GM19452 (cell line): ENCODE data around the gene MX1.

Experiments
- ATAC-seq: cut with Tn5 transposase; IDR thresholded peaks from one replicate; pipeline ENCODE4 v1.9.1; 2021; ENCODE audit not compliant: unreplicated experiment

Gene MX1

DNA sequence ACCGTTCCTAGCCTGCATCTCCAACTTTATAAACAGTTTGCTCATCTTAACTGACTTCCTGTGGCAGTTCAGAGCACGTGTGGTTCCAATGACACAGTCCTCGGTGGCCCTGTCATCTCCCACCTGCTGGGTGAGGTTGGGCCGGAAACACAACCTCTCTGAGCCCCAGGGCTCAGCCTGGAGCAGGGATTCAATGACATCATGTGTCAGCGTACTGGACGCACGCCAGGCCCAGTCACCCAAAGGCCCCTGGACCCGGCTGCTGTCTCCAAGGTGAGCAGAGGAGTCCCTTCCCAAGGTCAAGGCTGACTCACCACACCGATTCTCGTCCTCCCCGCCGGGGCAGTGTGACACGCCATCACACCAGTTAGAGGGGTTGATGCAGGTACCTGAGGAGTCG is 62.0 kb downstream of the MX1 start:
- ATAC-seq = no peak

DNA sequence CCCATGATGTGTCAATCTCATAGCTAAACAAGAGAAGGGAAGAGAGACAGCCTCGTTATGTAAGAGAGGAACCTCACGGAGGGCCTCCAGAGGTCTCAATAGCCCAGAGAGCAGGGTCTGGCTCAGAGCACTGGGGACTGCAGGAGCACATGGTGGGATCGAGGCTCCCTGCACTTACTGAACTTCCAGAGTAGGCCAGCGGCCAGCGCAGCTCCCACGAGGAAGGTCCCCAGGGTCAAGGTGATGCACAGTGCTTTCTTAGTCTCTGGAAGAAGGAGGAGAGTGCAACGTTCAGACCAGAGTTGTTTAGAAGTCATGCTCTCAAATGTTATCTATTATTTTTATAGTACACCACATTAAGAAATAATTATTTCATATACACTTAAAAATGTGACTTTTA is 63.3 kb downstream of the MX1 start:
- ATAC-seq = no peak

DNA sequence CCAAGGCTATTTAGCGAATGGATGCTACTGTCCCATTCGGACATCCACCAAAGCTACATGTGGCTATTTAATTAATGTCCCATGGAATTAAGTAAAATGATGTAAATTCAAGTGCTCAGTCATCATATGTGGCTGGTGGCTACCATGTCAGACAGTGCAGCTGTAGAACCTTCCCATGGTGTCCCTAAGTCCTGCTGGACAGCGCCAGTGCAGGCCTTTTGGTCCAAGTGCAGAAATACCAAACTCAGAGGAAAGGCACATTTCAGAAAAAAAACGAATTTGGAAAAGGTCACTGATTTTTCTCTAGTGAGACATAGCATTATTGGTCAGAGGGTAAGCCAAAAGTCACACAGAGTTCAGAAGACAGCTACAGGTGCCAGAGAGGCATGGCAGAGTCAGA is 64.3 kb downstream of the MX1 start:
- ATAC-seq = no peak

DNA sequence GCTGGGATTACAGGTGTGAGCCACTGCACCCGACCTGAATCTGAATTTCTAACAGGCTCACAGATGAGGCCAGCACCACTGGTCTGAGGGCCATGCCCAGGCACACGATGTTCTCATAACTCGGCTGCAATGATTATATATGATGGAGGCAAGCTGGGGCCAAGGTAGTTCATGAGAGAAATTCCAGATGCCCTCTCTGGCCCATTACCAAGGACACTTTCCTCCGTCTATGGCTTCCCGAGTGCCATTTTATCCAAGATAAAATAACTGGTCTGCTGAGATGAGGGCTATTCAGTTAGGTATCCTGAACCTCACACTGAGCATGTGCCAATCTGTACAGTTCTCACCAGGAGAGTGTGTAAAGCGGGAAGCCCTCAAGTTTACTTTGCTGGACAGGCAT is 65.4 kb downstream of the MX1 start:
- no peak for ATAC-seq

DNA sequence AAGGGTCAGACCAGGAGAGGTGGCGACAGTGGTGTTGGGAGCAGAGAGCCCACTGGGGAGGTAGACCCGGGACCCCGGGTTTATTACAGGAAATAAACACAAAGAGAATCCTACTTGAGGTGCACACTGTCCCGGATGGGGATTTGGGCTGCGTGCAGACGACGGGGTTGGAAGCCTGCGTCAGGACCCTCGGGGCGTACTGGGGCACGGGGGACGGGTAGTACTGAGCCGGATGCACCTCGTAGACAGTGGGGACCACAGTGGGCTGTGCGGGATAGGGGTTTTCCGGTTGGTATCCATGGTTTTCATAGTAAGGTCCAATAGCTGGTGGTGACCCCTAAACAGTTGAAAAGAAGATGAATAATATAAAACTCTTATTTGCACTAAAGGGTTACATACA is 68.2 kb downstream of the MX1 start:
- no peak for ATAC-seq

DNA sequence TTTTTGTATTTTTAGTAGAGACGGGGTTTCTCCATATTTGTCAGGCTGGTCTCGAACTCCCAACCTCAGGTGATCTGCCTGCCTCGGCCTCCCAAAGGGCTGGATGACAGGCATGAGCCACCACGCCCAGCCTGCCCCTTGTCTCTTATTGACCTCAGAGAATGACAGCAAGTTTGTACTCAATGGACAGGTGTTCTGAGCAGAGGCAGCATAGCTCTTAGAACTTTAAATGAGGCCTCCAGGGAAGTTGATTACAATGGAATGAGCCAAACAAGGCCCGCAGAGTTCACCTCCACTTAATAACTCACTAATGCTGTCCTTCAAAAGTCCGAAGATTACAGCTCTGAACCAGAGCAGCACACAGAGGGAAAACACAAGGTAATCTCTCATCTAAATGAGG is 71.0 kb downstream of the MX1 start:
- no peak for ATAC-seq

DNA sequence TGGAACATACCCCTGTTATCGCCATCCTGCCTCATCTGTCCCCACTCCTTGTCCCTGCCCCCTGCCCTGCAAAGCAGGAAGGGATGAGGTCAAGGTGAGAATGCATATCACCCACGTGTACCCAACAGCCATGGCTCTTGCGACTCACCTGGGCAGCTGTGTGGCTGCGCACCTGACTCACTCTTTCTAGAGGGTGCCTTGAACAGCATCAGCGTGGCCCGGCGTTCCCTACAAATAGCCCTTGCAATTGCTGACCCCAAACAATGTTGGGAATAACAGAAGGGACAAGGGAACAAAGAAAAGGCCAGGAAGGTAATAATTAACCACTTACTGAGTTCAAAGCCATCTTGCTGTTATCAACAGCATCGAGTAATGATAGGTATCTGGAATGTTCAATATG is 71.7 kb downstream of the MX1 start:
- ATAC-seq = no peak

DNA sequence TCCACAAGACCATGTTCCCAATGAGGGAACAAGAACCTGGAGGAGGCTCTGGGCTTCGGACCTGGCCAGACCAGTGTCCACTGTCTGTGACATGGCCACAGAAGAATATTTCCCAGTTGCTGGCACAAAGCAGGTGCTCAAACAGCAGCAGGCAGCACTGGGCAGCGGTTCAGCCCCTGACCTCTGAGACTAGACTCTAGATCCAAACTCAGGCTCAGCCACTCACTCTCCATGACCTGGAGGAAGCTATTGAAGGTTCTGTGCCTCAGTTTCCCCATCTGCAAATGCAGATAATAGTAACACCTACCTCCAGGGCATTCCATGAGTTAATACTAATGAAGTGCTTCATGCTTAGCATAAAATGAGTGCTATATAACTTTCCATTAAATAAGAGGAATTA is 73.9 kb downstream of the MX1 start:
- no peak for ATAC-seq

DNA sequence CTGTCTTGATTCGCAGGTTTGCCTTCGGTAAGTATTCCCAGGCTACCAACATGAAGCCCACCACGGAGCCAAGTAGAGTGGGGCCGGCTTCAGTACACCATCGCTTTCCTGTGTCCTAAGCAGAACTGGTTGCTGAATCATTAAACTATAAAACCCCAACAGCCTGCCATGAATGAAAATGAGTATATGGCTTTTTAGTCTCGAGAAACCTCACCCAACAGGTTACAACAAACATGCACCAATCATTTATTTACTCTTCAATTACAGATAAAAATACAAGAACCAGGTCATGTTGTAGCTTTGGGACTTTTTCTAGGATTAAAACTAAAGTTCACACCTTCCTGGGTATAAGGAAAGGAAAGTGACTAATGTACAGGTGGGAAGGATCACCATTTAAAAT is 74.3 kb downstream of the MX1 start:
- no peak for ATAC-seq

DNA sequence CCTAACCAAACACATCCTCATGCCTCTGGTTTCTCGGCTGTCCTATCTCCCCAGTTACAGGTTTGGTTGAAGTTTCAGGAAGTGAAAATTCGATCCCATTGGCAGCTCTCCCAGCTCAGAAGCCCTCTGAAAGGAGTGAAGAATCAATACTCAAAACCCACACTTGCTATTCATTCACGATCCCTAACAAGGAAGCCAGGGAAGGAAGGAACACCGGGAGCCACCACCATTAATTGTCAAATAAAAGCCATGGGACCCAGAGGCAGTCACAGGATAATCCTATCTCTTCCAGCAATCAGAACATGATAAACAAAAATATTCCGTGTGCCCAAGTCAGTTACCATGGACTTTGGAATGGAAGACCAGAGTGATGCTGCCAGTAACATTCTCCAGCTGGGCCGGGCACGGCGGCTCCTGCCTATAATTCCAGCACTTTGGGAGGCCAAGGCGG is 74.9 kb downstream of the MX1 start:
- no peak for ATAC-seq

DNA sequence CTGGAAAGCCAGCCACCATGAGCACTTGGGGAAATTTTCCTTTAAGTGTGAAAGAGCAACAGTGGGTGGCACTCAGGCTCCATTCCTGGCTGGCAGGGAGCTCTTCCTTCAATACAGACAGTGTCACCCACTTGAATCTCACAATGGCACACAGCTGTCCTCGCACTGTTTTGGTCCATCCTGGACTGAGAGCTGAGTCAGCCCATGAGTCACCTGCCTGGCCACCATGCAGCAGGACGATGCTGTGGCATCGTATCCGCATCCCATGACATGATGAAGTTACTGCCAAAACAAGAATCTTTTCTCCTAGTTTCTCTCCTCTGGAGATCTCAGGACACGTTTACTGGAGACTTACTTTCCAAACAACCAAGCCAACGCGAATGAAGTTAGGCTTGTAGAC is 75.9 kb downstream of the MX1 start:
- no peak for ATAC-seq

DNA sequence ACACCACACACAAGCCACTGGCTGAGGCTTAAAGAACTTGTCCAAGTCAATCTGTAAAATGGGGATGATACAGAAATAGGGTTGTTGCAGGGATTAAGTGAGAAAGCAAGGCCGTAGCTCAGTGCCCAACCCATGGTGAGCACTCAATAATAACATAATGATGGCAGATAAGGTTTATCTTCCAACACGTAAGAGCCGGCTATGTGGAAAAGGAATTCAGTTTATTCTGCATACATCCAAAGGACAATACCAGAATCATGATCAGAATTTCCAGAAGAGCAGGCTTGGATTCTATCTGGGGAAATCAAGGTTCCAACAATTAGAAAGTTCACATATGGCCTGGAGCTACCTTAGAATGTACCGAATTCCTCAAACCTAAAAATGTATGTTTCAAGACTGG is 77.3 kb downstream of the MX1 start:
- ATAC-seq = no peak

DNA sequence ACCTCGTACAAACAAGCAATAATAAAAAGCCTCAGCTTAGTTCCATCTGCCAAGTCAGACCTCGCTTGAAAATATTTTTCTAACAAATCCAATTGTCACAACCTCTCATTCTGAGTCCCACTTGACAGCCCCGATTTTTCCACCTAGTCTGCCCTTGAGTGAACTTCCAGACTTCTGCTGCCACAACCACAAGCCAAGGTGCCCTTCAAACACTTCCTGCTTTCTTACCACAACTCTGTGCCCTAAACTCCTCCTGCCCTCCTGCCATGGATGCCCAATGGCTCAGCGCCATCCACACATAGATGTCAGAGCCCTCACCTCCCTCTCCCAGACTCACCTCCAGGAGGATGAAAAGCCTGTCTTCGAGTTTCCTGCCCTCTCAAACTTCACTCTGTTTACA is 78.0 kb downstream of the MX1 start:
- ATAC-seq = no peak

DNA sequence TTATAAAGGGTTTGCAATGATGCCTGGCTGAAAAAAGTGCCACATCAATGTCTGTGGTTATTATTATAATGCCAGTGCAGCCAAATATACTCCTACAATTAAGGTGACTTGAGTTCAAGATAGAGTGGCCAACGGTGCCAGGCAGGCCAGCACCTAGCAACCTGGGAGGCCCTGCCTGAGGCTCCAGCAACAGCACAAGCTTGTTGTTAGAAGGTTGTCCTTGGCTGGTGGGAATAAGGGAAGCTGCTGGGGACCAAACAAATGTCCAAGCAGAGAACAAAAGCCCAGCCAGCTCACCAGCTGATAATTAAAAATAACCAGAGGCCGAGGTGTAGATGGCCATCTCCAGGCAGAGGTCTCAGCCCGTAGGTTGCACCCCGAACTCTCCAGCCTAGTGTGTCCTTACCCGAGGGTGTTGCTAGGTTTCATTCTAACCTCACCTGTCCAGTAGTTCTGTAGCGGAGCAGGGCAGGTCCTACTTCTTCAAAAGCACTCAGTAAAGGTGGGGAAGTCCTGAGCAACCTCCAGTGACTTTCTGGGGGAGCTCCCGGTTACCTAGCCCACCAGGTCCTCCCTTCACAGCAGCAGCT is 80.1 kb downstream of the MX1 start:
- no peak for ATAC-seq

DNA sequence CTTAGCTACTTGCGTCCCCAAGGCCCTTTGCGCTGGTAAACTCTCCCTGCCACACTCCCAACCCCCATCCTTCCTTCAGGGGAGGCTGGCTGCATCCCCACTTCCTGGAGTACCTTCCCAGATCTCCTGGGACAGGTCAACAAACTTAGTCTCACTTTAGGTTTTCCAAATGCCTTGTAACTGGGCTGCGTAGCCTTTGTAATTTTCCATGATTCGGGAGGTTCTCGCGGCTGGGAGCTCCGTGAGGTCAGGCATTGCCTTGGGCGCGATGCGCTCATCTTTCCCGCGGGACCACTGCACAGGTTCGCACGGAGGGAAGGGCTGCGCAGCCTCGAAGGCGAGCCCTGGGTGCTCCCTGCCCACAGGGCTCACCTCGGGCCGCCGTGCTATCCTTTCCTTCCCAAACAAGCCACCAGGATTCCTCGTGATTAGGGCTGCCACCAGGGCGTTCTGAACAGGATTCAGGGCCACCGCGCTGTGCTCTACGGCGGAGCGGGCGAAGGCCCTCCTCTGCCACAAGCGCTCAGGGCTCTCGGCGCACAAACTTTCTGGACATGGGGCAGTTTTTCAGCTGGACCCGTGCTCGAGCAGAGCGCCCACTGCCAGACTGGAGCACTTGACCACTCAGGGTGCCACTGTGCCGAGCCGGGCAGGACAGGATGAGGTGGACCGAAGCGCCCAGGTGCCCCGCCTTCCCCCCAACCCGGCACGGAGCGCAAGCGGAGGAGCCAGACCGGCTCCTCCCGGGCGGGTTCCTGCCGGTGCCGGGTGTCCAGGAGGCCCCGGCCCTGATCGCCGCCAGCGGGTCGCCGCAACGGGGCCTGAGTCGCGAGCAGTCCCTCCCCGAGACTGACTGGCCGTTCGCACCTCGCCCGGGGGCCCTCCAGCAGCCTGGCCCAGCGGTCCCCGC is 80.8 kb downstream of the MX1 start:
- ATAC-seq = no peak

DNA sequence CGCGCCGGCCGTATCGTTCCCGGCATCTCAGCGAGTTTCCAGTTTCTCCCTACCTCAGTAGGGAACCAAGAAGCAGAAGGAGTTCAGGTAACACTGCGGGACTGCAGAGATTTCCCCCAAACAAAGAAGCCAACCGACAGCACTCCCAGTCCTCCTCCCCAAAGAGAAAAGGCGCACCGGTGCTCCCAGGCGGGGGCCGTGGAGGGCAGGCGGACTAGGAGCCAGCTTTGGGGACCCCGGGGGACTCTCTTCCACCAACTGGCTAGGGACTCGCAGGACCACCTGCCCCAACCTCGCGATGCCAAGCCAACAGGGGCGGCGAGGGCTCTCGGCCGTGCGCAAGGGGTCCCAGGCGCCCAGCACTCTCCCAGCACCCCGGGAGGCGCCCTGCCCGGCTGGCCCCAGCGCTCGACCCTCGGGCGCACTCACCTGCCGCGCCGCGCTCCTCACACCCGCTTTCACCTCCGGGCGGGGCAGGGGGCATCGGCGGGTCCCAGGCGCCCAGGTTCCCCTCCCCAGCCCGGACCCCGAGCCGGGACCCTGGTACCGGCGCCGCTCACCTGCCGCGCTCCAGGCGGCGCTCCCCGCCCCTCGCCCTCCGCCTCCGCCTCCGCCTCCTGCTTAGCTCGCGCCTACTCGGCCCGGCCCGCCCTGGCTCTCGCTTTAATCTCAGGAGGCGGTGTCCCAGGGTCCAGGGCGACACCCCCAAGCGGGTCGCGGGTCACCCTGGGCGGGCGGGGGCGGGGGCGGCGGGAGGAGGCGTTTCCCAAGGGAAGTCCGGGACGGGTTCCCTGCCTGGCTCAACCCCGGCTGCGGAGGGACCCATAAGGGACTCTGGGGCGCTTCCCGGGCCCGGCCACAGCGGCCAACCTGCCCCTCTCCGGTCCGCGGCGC is 81.7 kb downstream of the MX1 start, which contains the start of gene TMPRSS2:
Gene TMPRSS2 (minus strand): TSS at position 638 of the 894 bp plus-strand sequence. CDS start 10,025 bp downstream, outside the sequence.
- no peak for ATAC-seq

DNA sequence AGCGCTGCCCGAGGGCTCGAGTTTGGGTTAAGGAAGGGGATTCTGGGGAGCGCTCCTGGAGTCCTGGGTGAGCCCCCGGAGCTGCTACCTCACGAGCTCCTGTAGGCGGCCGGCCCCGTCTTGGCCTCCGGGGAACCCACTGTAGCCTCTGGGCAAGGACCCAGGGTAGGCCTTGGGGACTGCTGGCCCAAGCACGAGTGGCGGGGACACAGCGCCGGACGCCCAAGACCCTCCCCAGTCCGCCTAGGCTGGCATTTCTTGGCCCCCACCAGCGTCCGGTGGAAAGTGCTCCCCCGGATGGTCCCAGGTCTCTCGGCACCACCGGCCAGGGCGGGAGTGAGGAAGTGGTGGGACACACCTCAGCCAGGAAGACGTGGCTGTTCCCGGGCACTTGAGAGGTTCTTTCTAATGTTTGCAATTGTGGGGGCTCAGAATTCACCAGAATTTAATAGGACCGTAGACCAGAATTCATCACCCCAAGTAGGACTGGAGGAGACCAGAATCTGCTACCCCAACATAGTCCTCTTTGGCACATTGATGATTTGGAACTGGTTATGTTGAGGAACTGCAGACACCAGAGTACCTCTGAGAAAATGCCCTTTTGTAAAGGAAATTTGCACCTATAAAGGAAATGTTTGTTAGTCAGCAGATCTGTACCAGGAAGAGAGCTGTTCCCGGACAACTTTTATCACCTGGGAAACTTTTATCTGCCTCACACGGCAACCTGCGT is 82.5 kb downstream of the MX1 start:
- ATAC-seq = no peak
